Activated T-cell treated with anti-CD3 and anti-CD28 coated beads for 1 hour (primary cell): ENCODE data around the gene MRPS33.
"Not testable (repeated sequence)": the region's sequence is repeated elsewhere in the genome, so short reads cannot be mapped to it uniquely, and the experiment has no call there.

Experiments used
- DNase-seq: peaks from one replicate; pipeline ENCODE4 v3.0.0-alpha.2; 2020; ENCODE audit warnings: low read depth

The MRPS33 gene

GRCh38 chr7:141014524-141015395, at the start of gene MRPS33:
Gene MRPS33 (minus strand): TSS chr7:141014952. CDS start chr7:141010633, 4,319 bp downstream.
- DNase-seq, result peak; percentile 87

GRCh38 chr7:141057788-141058187, 43.0 kb upstream of the MRPS33 start:
- no peak for DNase-seq

GRCh38 chr7:141055146-141055545, 40.4 kb upstream of the MRPS33 start:
- no peak for DNase-seq

GRCh38 chr7:141053626-141054025, 38.9 kb upstream of the MRPS33 start:
- DNase-seq, result no peak

- no peak for DNase-seq
These were observed 31.3 kb upstream of the MRPS33 start for GRCh38 chr7:141045842-141046620.

GRCh38 chr7:141045126-141045841, 30.5 kb upstream of the MRPS33 start:
- DNase-seq, result no peak

GRCh38 chr7:141043616-141044015, 28.9 kb upstream of the MRPS33 start:
- no peak for DNase-seq

- DNase-seq, result no peak
These were observed 27.8 kb upstream of the MRPS33 start for GRCh38 chr7:141042222-141043193.

GRCh38 chr7:141039376-141039775, 24.6 kb upstream of the MRPS33 start:
- no peak for DNase-seq

GRCh38 chr7:141038100-141038499, 23.3 kb upstream of the MRPS33 start:
- DNase-seq, result not testable (repeated sequence)

GRCh38 chr7:141032539-141033323, 18.0 kb upstream of the MRPS33 start:
- not testable (repeated sequence) for DNase-seq

GRCh38 chr7:141028767-141029166, 14.0 kb upstream of the MRPS33 start:
- DNase-seq, result no peak

GRCh38 chr7:141027043-141027442, 12.3 kb upstream of the MRPS33 start:
- no peak for DNase-seq

GRCh38 chr7:141024668-141025067, 9.9 kb upstream of the MRPS33 start:
- no peak for DNase-seq

- no peak for DNase-seq
These were observed 8.5 kb upstream of the MRPS33 start for GRCh38 chr7:141023295-141023694.

GRCh38 chr7:141017555-141017954, 2.8 kb upstream of the MRPS33 start:
- no peak for DNase-seq

GRCh38 chr7:141016349-141016748, 1.6 kb upstream of the MRPS33 start:
- no peak for DNase-seq

- DNase-seq, result no peak
These were observed 628 bp downstream of the MRPS33 start for GRCh38 chr7:141014125-141014523.

GRCh38 chr7:141013345-141013715, 1.4 kb downstream of the MRPS33 start:
- DNase-seq, result no peak

- no peak for DNase-seq
These were observed 1.9 kb downstream of the MRPS33 start for GRCh38 chr7:141012696-141013344.
